GM23338 (cell line): ENCODE measurements around the gene ATP6V1F.

Experiments used
- CREB1 ChIP-seq: fragments of 250-450 bp; sonication (Bioruptor Pico); IDR thresholded peaks from 2 replicates; pipeline ENCODE4 v1.5.0; 2020; ENCODE audit warnings: low read depth, mild to moderate bottlenecking, moderate library complexity
- CTCF ChIP-seq, 2 experiments: fragments of 200-600 bp in 1 of 2; sonication (generic) in 1 of 2; conservative IDR thresholded peaks; 2 replicates each; pipeline versions ENCODE4 v1.5.1 to v1.6.1; 2016 to 2017; ENCODE audit warnings: antibody characterized with exemption in 2 of 2, low read depth in 2 of 2, mild to moderate bottlenecking in 2 of 2, moderate library complexity in 1 of 2
- ETS1 ChIP-seq: IDR thresholded peaks from 2 replicates; pipeline ENCODE4 v1.6.1; 2016; ENCODE audit warnings: antibody characterized with exemption
- EZH2 ChIP-seq: fragments of 200-600 bp; sonication (generic); IDR thresholded peaks from one replicate; pipeline ENCODE4 v1.8.0; 2017; ENCODE audit warnings: antibody characterized with exemption, mild to moderate bottlenecking, low read depth; ENCODE audit not compliant: unreplicated experiment
- EZH2phosphoT487 ChIP-seq: fragments of 200-600 bp; sonication (generic); IDR thresholded peaks from one replicate; pipeline ENCODE4 v1.8.1; 2018; ENCODE audit warnings: antibody characterized with exemption; ENCODE audit not compliant: unreplicated experiment
- JUNB ChIP-seq: IDR thresholded peaks from one replicate; pipeline ENCODE4 v1.6.1; 2016; ENCODE audit warnings: antibody characterized with exemption; ENCODE audit not compliant: unreplicated experiment
- POLR2AphosphoS5 ChIP-seq: IDR thresholded peaks from 2 replicates; pipeline ENCODE4 v1.6.1; 2016; ENCODE audit warnings: antibody characterized with exemption, low read depth
- REST ChIP-seq: IDR thresholded peaks from one replicate; pipeline ENCODE4 v1.6.1; 2018; ENCODE audit warnings: antibody characterized with exemption; ENCODE audit not compliant: unreplicated experiment
- ZNF114 ChIP-seq: fragments of 250-450 bp; sonication (Bioruptor Pico); IDR thresholded peaks from 2 replicates; pipeline ENCODE4 v1.5.0; 2020; ENCODE audit warnings: mild to moderate bottlenecking, moderate library complexity

- no peak for TF ChIP-seq CREB1 (CRISPR knock-in tag)
- TF ChIP-seq CTCF (conservative IDR thresholded peaks at IDR 0.05; ENCODE audit: low read depth in 2 of 2), result no peak
- no peak for TF ChIP-seq REST
- no peak for TF ChIP-seq POLR2AphosphoS5
- no peak for TF ChIP-seq JUNB
- no peak for TF ChIP-seq EZH2
- no peak for TF ChIP-seq EZH2phosphoT487
- no peak for TF ChIP-seq ETS1
- no peak for TF ChIP-seq ZNF114 (CRISPR knock-in tag)
Measured at GRCh38 chr7:128859232-128860157, 3.2 kb upstream of the ATP6V1F start.
